IPS-20b (cell line): ENCODE results near the gene CFAP97D1.
A peak's percentile ranks its signal among the peaks of the same experiment; 100 is the strongest.

Experiments used
- H3K27ac ChIP-seq: one replicate; pipeline ENCODE4 v1.5.1; 2013; ENCODE audit warnings: low read length
- H3K27me3 ChIP-seq: 2 replicates; pipeline ENCODE4 v1.6.1; 2013; ENCODE audit warnings: mild to moderate bottlenecking, low read length, inconsistent platforms; ENCODE audit not compliant: insufficient read depth
- H3K36me3 ChIP-seq: 2 replicates; pipeline ENCODE4 v1.6.1; 2013; ENCODE audit warnings: low read depth, mild to moderate bottlenecking, inconsistent platforms, low read length, moderate library complexity; ENCODE audit not compliant: insufficient read depth
- H3K4me1 ChIP-seq: 2 replicates; pipeline ENCODE4 v1.6.1; 2013; ENCODE audit warnings: mild to moderate bottlenecking, control low read depth, inconsistent platforms, low read length, moderate library complexity; ENCODE audit not compliant: insufficient read depth
- H3K4me3 ChIP-seq: 2 replicates; pipeline ENCODE4 v1.5.1; 2013; ENCODE audit warnings: mild to moderate bottlenecking, low read length, inconsistent platforms
- H3K9ac ChIP-seq: 2 replicates; pipeline ENCODE4 v1.6.1; 2013; ENCODE audit warnings: low read depth, mild to moderate bottlenecking, inconsistent platforms, low read length, moderate library complexity
- H3K9me3 ChIP-seq: 2 replicates; pipeline ENCODE4 v1.6.1; 2013; ENCODE audit warnings: mild to moderate bottlenecking, low read depth, low read length, inconsistent platforms; ENCODE audit not compliant: insufficient read depth

Gene CFAP97D1

GRCh38 chr17:43755389-43755875, 24.8 kb upstream of the CFAP97D1 start:
- Histone ChIP-seq H3K27ac (no peak overlapping the region), H3K27me3 (peaks cover 55% of the 10 kb centered on the region), H3K9me3 (no peaks in the 10 kb centered on the region), H3K4me3 (peak overlapping the region; percentile 34; the same call in 1 of the 2 replicates), H3K4me1 (peaks cover 16% of the 10 kb centered on the region), H3K9ac (no peak overlapping the region), H3K36me3 (no peaks in the 10 kb centered on the region)

- Histone ChIP-seq H3K4me3 (no peak overlapping the region), H3K4me1 (peaks cover 16% of the 10 kb centered on the region), H3K36me3 (no peaks in the 10 kb centered on the region), H3K9me3 (no peaks in the 10 kb centered on the region), H3K9ac (no peak overlapping the region), H3K27me3 (peaks cover 55% of the 10 kb centered on the region), H3K27ac (no peak overlapping the region)
Measured at GRCh38 chr17:43756201-43756600, 24.0 kb upstream of the CFAP97D1 start.

GRCh38 chr17:43757171-43757660, 23.0 kb upstream of the CFAP97D1 start:
- H3K27ac ChIP-seq = no peak overlapping the region
- H3K36me3 ChIP-seq = no peaks in the 10 kb centered on the region
- H3K9me3 ChIP-seq = no peaks in the 10 kb centered on the region
- no peak overlapping the region for H3K9ac ChIP-seq
- peaks cover 55% of the 10 kb centered on the region for H3K27me3 ChIP-seq
- H3K4me1 ChIP-seq = peaks cover 16% of the 10 kb centered on the region
- no peak overlapping the region for H3K4me3 ChIP-seq

GRCh38 chr17:43758086-43758485, 22.1 kb upstream of the CFAP97D1 start:
- Histone ChIP-seq H3K36me3 (no peaks in the 10 kb centered on the region), H3K9me3 (no peaks in the 10 kb centered on the region), H3K27me3 (peaks cover 50% of the 10 kb centered on the region), H3K27ac (no peak overlapping the region), H3K9ac (no peak overlapping the region), H3K4me1 (peaks cover 16% of the 10 kb centered on the region), H3K4me3 (no peak overlapping the region)

- Histone ChIP-seq H3K36me3 (no peaks in the 10 kb centered on the region), H3K27ac (peak within 1 kb of the TSS; percentile 1), H3K27me3 (peaks cover 44% of the 10 kb centered on the region), H3K9me3 (no peaks in the 10 kb centered on the region), H3K9ac (peak within 1 kb of the TSS; percentile 52; the same call in 1 of the 2 replicates), H3K4me1 (peaks cover 16% of the 10 kb centered on the region), H3K4me3 (no peak within 1 kb of the TSS; the same call in 1 of the 2 replicates)
Measured at GRCh38 chr17:43758497-43759174, 21.6 kb upstream of the CFAP97D1 start, which contains the start of gene SOST. Gene SOST, minus strand, starts transcription at chr17:43758791. Its CDS starts 50 bp downstream, at chr17:43758741.

GRCh38 chr17:43759836-43760235, 20.4 kb upstream of the CFAP97D1 start:
- peaks cover 13% of the 10 kb centered on the region for H3K4me1 ChIP-seq
- no peaks in the 10 kb centered on the region for H3K9me3 ChIP-seq
- peak overlapping the region; percentile 1 for H3K27ac ChIP-seq
- H3K36me3 ChIP-seq = no peaks in the 10 kb centered on the region
- peaks cover 34% of the 10 kb centered on the region for H3K27me3 ChIP-seq
- peak overlapping the region; percentile 52; the same call in 1 of the 2 replicates for H3K9ac ChIP-seq
- peak overlapping the region; percentile 55; the same call in 1 of the 2 replicates for H3K4me3 ChIP-seq

- Histone ChIP-seq H3K27ac (no peak overlapping the region), H3K4me3 (peak overlapping the region; percentile 55; the same call in 1 of the 2 replicates), H3K9ac (peak overlapping the region; percentile 52; the same call in 1 of the 2 replicates), H3K4me1 (peaks cover 12% of the 10 kb centered on the region), H3K9me3 (no peaks in the 10 kb centered on the region), H3K36me3 (no peaks in the 10 kb centered on the region), H3K27me3 (peaks cover 29% of the 10 kb centered on the region)
Measured at GRCh38 chr17:43760254-43760852, 19.9 kb upstream of the CFAP97D1 start.

GRCh38 chr17:43766413-43767052, 13.7 kb upstream of the CFAP97D1 start:
- Histone ChIP-seq H3K4me1 (no peaks in the 10 kb centered on the region), H3K9ac (no peak overlapping the region), H3K27me3 (no peaks in the 10 kb centered on the region), H3K4me3 (no peak overlapping the region), H3K27ac (no peak overlapping the region), H3K36me3 (peaks cover 28% of the 10 kb centered on the region), H3K9me3 (no peaks in the 10 kb centered on the region)

- Histone ChIP-seq H3K36me3 (peaks cover 34% of the 10 kb centered on the region), H3K27ac (no peak overlapping the region)
Measured at GRCh38 chr17:43767053-43767712, 13.1 kb upstream of the CFAP97D1 start.

GRCh38 chr17:43767713-43768059, 12.5 kb upstream of the CFAP97D1 start:
- no peak overlapping the region for H3K9ac ChIP-seq
- no peaks in the 10 kb centered on the region for H3K4me1 ChIP-seq
- peaks cover 39% of the 10 kb centered on the region for H3K36me3 ChIP-seq
- H3K9me3 ChIP-seq = no peaks in the 10 kb centered on the region
- H3K27me3 ChIP-seq = no peaks in the 10 kb centered on the region
- no peak overlapping the region for H3K27ac ChIP-seq
- no peak overlapping the region for H3K4me3 ChIP-seq

More at GRCh38 chr17:43767053-43767712, 13.1 kb upstream of the CFAP97D1 start:
- H3K4me3 ChIP-seq = no peak overlapping the region
- H3K9ac ChIP-seq = no peak overlapping the region
- H3K9me3 ChIP-seq = no peaks in the 10 kb centered on the region
- H3K27me3 ChIP-seq = no peaks in the 10 kb centered on the region
- no peaks in the 10 kb centered on the region for H3K4me1 ChIP-seq

- no peaks in the 10 kb centered on the region for H3K4me1 ChIP-seq
- H3K9me3 ChIP-seq = no peaks in the 10 kb centered on the region
- no peak overlapping the region for H3K4me3 ChIP-seq
- no peaks in the 10 kb centered on the region for H3K27me3 ChIP-seq
- no peak overlapping the region for H3K27ac ChIP-seq
- H3K9ac ChIP-seq = no peak overlapping the region
- H3K36me3 ChIP-seq = peaks cover 46% of the 10 kb centered on the region
Measured at GRCh38 chr17:43768382-43768781, 11.9 kb upstream of the CFAP97D1 start.
